HepG2 (cell line): Measurements from ENCODE around the gene GJC2.

Source experiments
- CBFB ChIP-seq: sonication (generic); formaldehyde crosslinking; IDR thresholded peaks from 2 replicates; pipeline ENCODE4 v1.4.0; 2020; ENCODE audit warnings: missing genetic modification reagents
- CHD4 ChIP-seq: fragments of 200-600 bp; sonication (generic); IDR thresholded peaks from 2 replicates; pipeline ENCODE4 v1.7.0; 2017; ENCODE audit warnings: mild to moderate bottlenecking, low read length, borderline replicate concordance
- ETV5 ChIP-seq: IDR thresholded peaks from 2 replicates; pipeline ENCODE4 v1.6.1; 2018; ENCODE audit warnings: missing biosample characterization, missing genetic modification reagents, inconsistent platforms, borderline replicate concordance
- EZH2 ChIP-seq: conservative IDR thresholded peaks from 2 replicates; pipeline ENCODE4 v1.6.1; 2012; ENCODE audit warnings: mild to moderate bottlenecking, low read depth, low read length, moderate library complexity
- GPN1 ChIP-seq: sonication (generic); formaldehyde crosslinking; IDR thresholded peaks from 2 replicates; pipeline ENCODE4 v1.5.1; 2020; ENCODE audit warnings: missing genetic modification reagents, borderline replicate concordance
- MYPOP ChIP-seq: sonication (generic); formaldehyde crosslinking; IDR thresholded peaks from 2 replicates; pipeline ENCODE4 v1.8.1; 2023; ENCODE audit warnings: mild to moderate bottlenecking, moderate library complexity, missing genetic modification reagents
- SIN3B ChIP-seq: fragments of 150-350 bp; IDR thresholded peaks from 2 replicates; pipeline ENCODE4 v1.6.1; 2014; ENCODE audit warnings: low read length
- SP1 ChIP-seq, 2 experiments: fragments of 450-650 bp in 1 of 2; sonication (generic) in 1 of 2; formaldehyde crosslinking in 1 of 2; IDR thresholded peaks; 2 replicates each; pipeline versions ENCODE4 v1.4.0 to v1.6.1; 2016 to 2020; ENCODE audit warnings: missing genetic modification reagents in 1 of 2
- TSC22D2 ChIP-seq: sonication (generic); formaldehyde crosslinking; IDR thresholded peaks from 2 replicates; pipeline ENCODE4 v1.5.1; 2020; ENCODE audit warnings: missing genetic modification reagents, mild to moderate bottlenecking, borderline replicate concordance
- ZNF274 ChIP-seq: sonication (generic); formaldehyde crosslinking; IDR thresholded peaks from 2 replicates; pipeline ENCODE4 v1.5.1; 2020; ENCODE audit warnings: mild to moderate bottlenecking, missing genetic modification reagents
- ZNF816 ChIP-seq: sonication (generic); formaldehyde crosslinking; IDR thresholded peaks from 2 replicates; pipeline ENCODE4 v1.8.0; 2022; ENCODE audit warnings: missing genetic modification reagents, mild to moderate bottlenecking, borderline replicate concordance
- TF ChIP-seq, protein P1 (sequence below): fragments of 450-650 bp; IDR thresholded peaks from 2 replicates; pipeline ENCODE4 v1.6.1; 2017; ENCODE audit warnings: mild to moderate bottlenecking
- TF ChIP-seq, protein P2 (sequence below): sonication (generic); formaldehyde crosslinking; IDR thresholded peaks from 2 replicates; pipeline ENCODE4 v1.4.0; 2020; ENCODE audit warnings: missing genetic modification reagents

- TF ChIP-seq SP1 (IDR thresholded peaks at IDR 0.05), result no peak
- TF ChIP-seq SP1 (CRISPR knock-in tag; IDR thresholded peaks at IDR 0.05), result no peak
- no peak for TF ChIP-seq TSC22D2 (CRISPR knock-in tag)
- no peak for TF ChIP-seq ETV5 (CRISPR knock-in tag)
- TF ChIP-seq, protein P1, sequence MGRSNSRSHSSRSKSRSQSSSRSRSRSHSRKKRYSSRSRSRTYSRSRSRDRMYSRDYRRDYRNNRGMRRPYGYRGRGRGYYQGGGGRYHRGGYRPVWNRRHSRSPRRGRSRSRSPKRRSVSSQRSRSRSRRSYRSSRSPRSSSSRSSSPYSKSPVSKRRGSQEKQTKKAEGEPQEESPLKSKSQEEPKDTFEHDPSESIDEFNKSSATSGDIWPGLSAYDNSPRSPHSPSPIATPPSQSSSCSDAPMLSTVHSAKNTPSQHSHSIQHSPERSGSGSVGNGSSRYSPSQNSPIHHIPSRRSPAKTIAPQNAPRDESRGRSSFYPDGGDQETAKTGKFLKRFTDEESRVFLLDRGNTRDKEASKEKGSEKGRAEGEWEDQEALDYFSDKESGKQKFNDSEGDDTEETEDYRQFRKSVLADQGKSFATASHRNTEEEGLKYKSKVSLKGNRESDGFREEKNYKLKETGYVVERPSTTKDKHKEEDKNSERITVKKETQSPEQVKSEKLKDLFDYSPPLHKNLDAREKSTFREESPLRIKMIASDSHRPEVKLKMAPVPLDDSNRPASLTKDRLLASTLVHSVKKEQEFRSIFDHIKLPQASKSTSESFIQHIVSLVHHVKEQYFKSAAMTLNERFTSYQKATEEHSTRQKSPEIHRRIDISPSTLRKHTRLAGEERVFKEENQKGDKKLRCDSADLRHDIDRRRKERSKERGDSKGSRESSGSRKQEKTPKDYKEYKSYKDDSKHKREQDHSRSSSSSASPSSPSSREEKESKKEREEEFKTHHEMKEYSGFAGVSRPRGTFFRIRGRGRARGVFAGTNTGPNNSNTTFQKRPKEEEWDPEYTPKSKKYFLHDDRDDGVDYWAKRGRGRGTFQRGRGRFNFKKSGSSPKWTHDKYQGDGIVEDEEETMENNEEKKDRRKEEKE, result no peak
- TF ChIP-seq GPN1 (CRISPR knock-in tag), result no peak
- no peak for TF ChIP-seq ZNF816 (CRISPR knock-in tag)
- TF ChIP-seq SIN3B, result no peak
- TF ChIP-seq CHD4, result no peak
- TF ChIP-seq EZH2, result no peak
- no peak for TF ChIP-seq CBFB
- TF ChIP-seq, protein P2, sequence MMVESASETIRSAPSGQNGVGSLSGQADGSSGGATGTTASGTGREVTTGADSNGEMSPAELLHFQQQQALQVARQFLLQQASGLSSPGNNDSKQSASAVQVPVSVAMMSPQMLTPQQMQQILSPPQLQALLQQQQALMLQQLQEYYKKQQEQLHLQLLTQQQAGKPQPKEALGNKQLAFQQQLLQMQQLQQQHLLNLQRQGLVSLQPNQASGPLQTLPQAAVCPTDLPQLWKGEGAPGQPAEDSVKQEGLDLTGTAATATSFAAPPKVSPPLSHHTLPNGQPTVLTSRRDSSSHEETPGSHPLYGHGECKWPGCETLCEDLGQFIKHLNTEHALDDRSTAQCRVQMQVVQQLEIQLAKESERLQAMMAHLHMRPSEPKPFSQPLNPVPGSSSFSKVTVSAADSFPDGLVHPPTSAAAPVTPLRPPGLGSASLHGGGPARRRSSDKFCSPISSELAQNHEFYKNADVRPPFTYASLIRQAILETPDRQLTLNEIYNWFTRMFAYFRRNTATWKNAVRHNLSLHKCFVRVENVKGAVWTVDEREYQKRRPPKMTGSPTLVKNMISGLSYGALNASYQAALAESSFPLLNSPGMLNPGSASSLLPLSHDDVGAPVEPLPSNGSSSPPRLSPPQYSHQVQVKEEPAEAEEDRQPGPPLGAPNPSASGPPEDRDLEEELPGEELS (CRISPR knock-in tag), result no peak
- no peak for TF ChIP-seq ZNF274 (CRISPR knock-in tag)
- TF ChIP-seq MYPOP, result no peak
Observed at GRCh38 chr1:228185641-228185965, 35.9 kb downstream of the GJC2 start.
